ENCODE results near the gene UGT1A7.

The UGT1A7 gene

GRCh38 chr2:233764761-233765160 is 83.1 kb downstream of the UGT1A7 start:
- DNase-seq = no peak

- DNase-seq = no peak
Observed at GRCh38 chr2:233766416-233766815, 84.7 kb downstream of the UGT1A7 start.

- DNase-seq = no peak
Observed at GRCh38 chr2:233768076-233768475, 86.4 kb downstream of the UGT1A7 start.

- no peak for DNase-seq
Observed at GRCh38 chr2:233769260-233769659, 87.6 kb downstream of the UGT1A7 start.

- DNase-seq = no peak
Observed at GRCh38 chr2:233772153-233772552, 90.5 kb downstream of the UGT1A7 start.

GRCh38 chr2:233772583-233772982 is 90.9 kb downstream of the UGT1A7 start:
- no peak for DNase-seq

- no peak for DNase-seq
Observed at GRCh38 chr2:233773854-233774253, 92.2 kb downstream of the UGT1A7 start.

GRCh38 chr2:233775414-233775813 is 93.7 kb downstream of the UGT1A7 start:
- DNase-seq = no peak

- no peak for DNase-seq
Observed at GRCh38 chr2:233778030-233778429, 96.3 kb downstream of the UGT1A7 start, which contains the start of gene MROH2A. Gene MROH2A, plus strand, starts transcription at chr2:233778330. Its CDS starts 1,029 bp downstream, at chr2:233779359.

GRCh38 chr2:233779722-233780121 is 98.0 kb downstream of the UGT1A7 start:
- no peak for DNase-seq

- no peak for DNase-seq
Observed at GRCh38 chr2:233780771-233781170, 99.1 kb downstream of the UGT1A7 start.

GRCh38 chr2:233789554-233789953 is 107.9 kb downstream of the UGT1A7 start:
- no peak for DNase-seq

- DNase-seq = no peak
Observed at GRCh38 chr2:233791151-233791882, 109.6 kb downstream of the UGT1A7 start.

- no peak for DNase-seq
Observed at GRCh38 chr2:233791883-233792329, 110.2 kb downstream of the UGT1A7 start.

GRCh38 chr2:233792720-233793119 is 111.0 kb downstream of the UGT1A7 start:
- no peak for DNase-seq

GRCh38 chr2:233793465-233794127 is 111.9 kb downstream of the UGT1A7 start:
- no peak for DNase-seq

- no peak for DNase-seq
Observed at GRCh38 chr2:233794128-233794658, 112.5 kb downstream of the UGT1A7 start.

- DNase-seq = no peak
Observed at GRCh38 chr2:233795735-233796171, 114.1 kb downstream of the UGT1A7 start.

- no peak for DNase-seq
Observed at GRCh38 chr2:233796254-233796653, 114.6 kb downstream of the UGT1A7 start.

GRCh38 chr2:233798335-233799086 is 116.8 kb downstream of the UGT1A7 start:
- no peak for DNase-seq

- no peak for DNase-seq
Observed at GRCh38 chr2:233799087-233799665, 117.5 kb downstream of the UGT1A7 start.

- no peak for DNase-seq
Observed at GRCh38 chr2:233799716-233800115, 118.0 kb downstream of the UGT1A7 start.

GRCh38 chr2:233800208-233800607 is 118.5 kb downstream of the UGT1A7 start:
- no peak for DNase-seq
